ENCODE results near the gene SETD1B. TPM values are rescaled to one million over a fixed set of nuclear protein-coding genes. Genes with fewer than 3 reads are reported as not detected.

Gene SETD1B
- total RNA-seq, 2 donors from 2014 or later: 54.5 to 64.1 TPM

- no peaks in the 10 kb centered on the region for H3K9me3 ChIP-seq (ENCODE audit: control insufficient read depth, low read length, poor library complexity, severe bottlenecking)
- Mint-ChIP-seq H3K36me3 (ENCODE audit: low read depth) (peaks cover 13% of the 10 kb centered on the region), H3K4me3 (no peak overlapping the region), H3K4me1 (peaks cover 9% of the 10 kb centered on the region), H3K27me3 (no peaks in the 10 kb centered on the region), H3K27ac (no peak overlapping the region)
- DNase-seq (no peak), ATAC-seq (no peak)
Measured at GRCh38 chr12:121823101-121823726, 19.4 kb downstream of the SETD1B start.

DNA sequence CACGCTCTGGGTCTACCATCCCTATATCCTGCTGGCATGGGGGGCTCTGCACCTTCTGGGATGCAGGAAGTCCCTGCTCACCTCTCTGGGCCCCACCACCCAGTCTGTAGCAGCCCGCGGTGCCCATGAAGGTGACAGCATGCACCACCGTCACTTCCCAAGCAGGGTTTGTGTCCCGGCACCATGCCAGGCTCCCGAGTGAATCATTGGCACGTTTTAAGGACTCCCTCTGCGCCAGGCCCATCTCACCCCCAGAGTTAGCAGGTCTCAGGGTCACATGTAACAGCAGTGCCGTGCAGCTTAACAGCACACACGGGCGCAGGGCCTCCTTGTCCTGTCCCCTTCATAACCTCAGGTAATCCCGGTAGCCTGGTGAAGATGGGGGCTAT lies 19.9 kb downstream of the SETD1B start:
- peaks cover 14% of the 10 kb centered on the region for H3K36me3 Mint-ChIP-seq (ENCODE audit: low read depth)
- H3K27me3 Mint-ChIP-seq: no peaks in the 10 kb centered on the region
- H3K27ac Mint-ChIP-seq: no peak overlapping the region
- H3K4me1 Mint-ChIP-seq: peaks cover 10% of the 10 kb centered on the region
- no peaks in the 10 kb centered on the region for H3K9me3 ChIP-seq (ENCODE audit: control insufficient read depth, low read length, poor library complexity, severe bottlenecking)
- ATAC-seq (no peak), DNase-seq (no peak)
- no peak overlapping the region for H3K4me3 Mint-ChIP-seq

GRCh38 chr12:121825041-121825523 lies 21.3 kb downstream of the SETD1B start:
- Mint-ChIP-seq H3K4me1 (peaks cover 7% of the 10 kb centered on the region), H3K27ac (peak overlapping the region; percentile 72), H3K27me3 (no peaks in the 10 kb centered on the region), H3K4me3 (no peak overlapping the region), H3K36me3 (ENCODE audit: low read depth) (peaks cover 14% of the 10 kb centered on the region)
- no peaks in the 10 kb centered on the region for H3K9me3 ChIP-seq (ENCODE audit: control insufficient read depth, low read length, poor library complexity, severe bottlenecking)
- ATAC-seq (no peak), DNase-seq (no peak)

- Mint-ChIP-seq H3K4me1 (peaks cover 9% of the 10 kb centered on the region), H3K36me3 (ENCODE audit: low read depth) (peaks cover 18% of the 10 kb centered on the region), H3K4me3 (peak overlapping the region; percentile 36), H3K27ac (no peak overlapping the region), H3K27me3 (no peaks in the 10 kb centered on the region)
- H3K9me3 ChIP-seq (ENCODE audit: control insufficient read depth, low read length, poor library complexity, severe bottlenecking): no peaks in the 10 kb centered on the region
- ATAC-seq: no peak
- DNase-seq: no peak
Measured at GRCh38 chr12:121826318-121827150, 22.7 kb downstream of the SETD1B start.

- H3K4me1 Mint-ChIP-seq: peaks cover 12% of the 10 kb centered on the region
- no peak overlapping the region for H3K4me3 Mint-ChIP-seq
- H3K36me3 Mint-ChIP-seq (ENCODE audit: low read depth): peaks cover 18% of the 10 kb centered on the region
- ATAC-seq (no peak), DNase-seq (no peak)
- H3K9me3 ChIP-seq (ENCODE audit: control insufficient read depth, low read length, poor library complexity, severe bottlenecking): no peaks in the 10 kb centered on the region
- no peak overlapping the region for H3K27ac Mint-ChIP-seq
- H3K27me3 Mint-ChIP-seq: no peaks in the 10 kb centered on the region
Measured at GRCh38 chr12:121827351-121828099, 23.7 kb downstream of the SETD1B start.

GRCh38 chr12:121828306-121828705 lies 24.5 kb downstream of the SETD1B start:
- peaks cover 18% of the 10 kb centered on the region for H3K36me3 Mint-ChIP-seq (ENCODE audit: low read depth)
- no peak overlapping the region for H3K27ac Mint-ChIP-seq
- peaks cover 12% of the 10 kb centered on the region for H3K4me1 Mint-ChIP-seq
- no peaks in the 10 kb centered on the region for H3K27me3 Mint-ChIP-seq
- peak overlapping the region; percentile 5 for H3K4me3 Mint-ChIP-seq
- no peak for ATAC-seq
- DNase-seq: no peak
- H3K9me3 ChIP-seq (ENCODE audit: control insufficient read depth, low read length, poor library complexity, severe bottlenecking): no peaks in the 10 kb centered on the region

DNA sequence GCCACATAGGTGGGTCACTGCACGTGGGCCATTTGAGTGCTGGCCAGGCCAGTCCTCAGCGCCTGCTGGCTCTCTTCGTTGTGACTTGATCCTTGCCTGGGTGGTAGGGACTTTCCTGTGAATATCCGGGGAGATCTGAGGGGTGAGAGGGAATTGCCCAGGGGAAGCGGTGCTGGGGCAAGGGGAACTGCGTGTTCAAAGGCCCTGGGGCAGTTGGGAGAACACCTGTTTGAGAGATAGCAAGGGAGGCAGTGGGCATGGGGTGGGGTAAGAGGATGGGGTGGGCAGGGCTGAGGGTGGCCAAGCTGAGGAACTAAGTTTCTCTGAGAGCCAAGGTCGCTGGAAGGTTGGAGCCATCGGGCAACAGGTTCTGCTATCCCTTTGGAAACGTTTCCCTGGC lies 25.0 kb downstream of the SETD1B start:
- ATAC-seq: no peak
- Mint-ChIP-seq H3K4me3 (no peak overlapping the region), H3K4me1 (peaks cover 12% of the 10 kb centered on the region), H3K27me3 (no peaks in the 10 kb centered on the region), H3K36me3 (ENCODE audit: low read depth) (peaks cover 18% of the 10 kb centered on the region), H3K27ac (peak overlapping the region; percentile 53)
- DNase-seq: no peak
- H3K9me3 ChIP-seq (ENCODE audit: control insufficient read depth, low read length, poor library complexity, severe bottlenecking): no peaks in the 10 kb centered on the region

GRCh38 chr12:121829250-121829918 lies 25.6 kb downstream of the SETD1B start:
- Mint-ChIP-seq H3K27me3 (no peaks in the 10 kb centered on the region), H3K36me3 (ENCODE audit: low read depth) (peaks cover 18% of the 10 kb centered on the region), H3K4me1 (peaks cover 14% of the 10 kb centered on the region), H3K27ac (peak overlapping the region; percentile 53), H3K4me3 (no peak overlapping the region)
- no peak for ATAC-seq
- no peaks in the 10 kb centered on the region for H3K9me3 ChIP-seq (ENCODE audit: control insufficient read depth, low read length, poor library complexity, severe bottlenecking)
- no peak for DNase-seq

GRCh38 chr12:121830134-121830533 lies 26.3 kb downstream of the SETD1B start:
- DNase-seq: no peak
- H3K27ac Mint-ChIP-seq: peak overlapping the region; percentile 37
- H3K4me1 Mint-ChIP-seq: peaks cover 14% of the 10 kb centered on the region
- no peaks in the 10 kb centered on the region for H3K9me3 ChIP-seq (ENCODE audit: control insufficient read depth, low read length, poor library complexity, severe bottlenecking)
- H3K4me3 Mint-ChIP-seq: no peak overlapping the region
- no peaks in the 10 kb centered on the region for H3K27me3 Mint-ChIP-seq
- no peak for ATAC-seq
- H3K36me3 Mint-ChIP-seq (ENCODE audit: low read depth): peaks cover 18% of the 10 kb centered on the region

DNA sequence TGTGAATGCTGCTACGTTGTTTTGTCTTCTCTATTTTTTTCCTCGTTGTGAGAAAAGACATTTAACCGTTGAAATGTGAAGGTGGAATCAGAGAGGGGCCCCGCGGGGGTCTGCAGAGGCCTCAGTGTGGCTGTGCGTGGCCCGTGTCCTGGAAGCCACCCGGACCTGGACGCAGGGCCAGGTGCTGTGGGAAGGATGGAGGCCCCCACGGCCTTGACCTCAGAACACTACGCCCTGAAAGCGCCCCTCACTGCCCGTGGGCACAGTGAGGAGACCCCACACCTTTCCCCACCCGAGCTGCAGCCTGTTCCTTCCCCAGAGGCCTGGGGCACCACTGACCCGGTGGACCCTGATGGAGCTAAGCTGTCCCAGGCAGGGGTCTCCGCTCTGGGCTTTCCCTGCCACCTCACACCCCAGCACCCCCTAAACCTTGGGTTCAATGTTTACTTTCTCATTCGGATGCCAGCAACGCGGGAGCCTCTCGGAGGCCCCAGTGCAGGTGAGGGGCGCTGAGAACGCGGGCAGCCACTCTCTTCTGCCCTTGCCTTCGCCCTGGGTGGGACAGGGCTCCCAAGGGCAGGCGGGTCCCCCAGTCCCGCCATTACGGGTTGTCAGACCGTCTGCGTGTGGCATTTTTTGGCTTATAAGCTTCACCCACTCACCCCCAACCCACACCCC lies 26.9 kb downstream of the SETD1B start:
- Mint-ChIP-seq H3K27ac (peak overlapping the region; percentile 37), H3K36me3 (ENCODE audit: low read depth) (peaks cover 18% of the 10 kb centered on the region), H3K4me1 (peaks cover 14% of the 10 kb centered on the region), H3K4me3 (no peak overlapping the region), H3K27me3 (no peaks in the 10 kb centered on the region)
- ATAC-seq (no peak), DNase-seq (no peak)
- no peaks in the 10 kb centered on the region for H3K9me3 ChIP-seq (ENCODE audit: control insufficient read depth, low read length, poor library complexity, severe bottlenecking)

- H3K27me3 Mint-ChIP-seq: no peaks in the 10 kb centered on the region
- ATAC-seq (no peak), DNase-seq (no peak)
- peak overlapping the region; percentile 37 for H3K27ac Mint-ChIP-seq
- H3K36me3 Mint-ChIP-seq (ENCODE audit: low read depth): peaks cover 13% of the 10 kb centered on the region
- peaks cover 9% of the 10 kb centered on the region for H3K4me1 Mint-ChIP-seq
- H3K4me3 Mint-ChIP-seq: peak overlapping the region; percentile 19
- H3K9me3 ChIP-seq (ENCODE audit: control insufficient read depth, low read length, poor library complexity, severe bottlenecking): no peaks in the 10 kb centered on the region
Measured at GRCh38 chr12:121831571-121832245, 27.9 kb downstream of the SETD1B start.

DNA sequence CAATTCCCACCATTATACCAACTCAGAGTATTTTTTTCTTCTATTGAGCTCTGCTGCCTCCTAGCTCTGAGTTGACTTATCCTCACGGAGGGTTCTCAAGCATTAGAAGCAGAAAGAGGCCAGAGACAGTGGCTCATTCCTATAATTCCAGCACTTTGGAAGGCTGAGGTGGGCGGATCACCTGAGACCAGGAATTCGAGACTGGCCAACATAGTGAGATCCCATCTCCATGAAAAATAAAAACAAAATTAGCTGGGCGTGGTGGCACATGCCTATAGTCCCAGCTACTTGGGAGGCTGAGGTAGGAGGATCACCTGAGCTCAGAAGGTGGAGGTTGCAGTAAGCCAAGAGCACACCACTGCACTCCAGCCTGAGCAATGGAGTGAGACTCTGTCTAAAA lies 33.9 kb downstream of the SETD1B start:
- ATAC-seq (no peak), DNase-seq (no peak)
- no peaks in the 10 kb centered on the region for H3K27me3 Mint-ChIP-seq
- H3K27ac Mint-ChIP-seq: peak overlapping the region; percentile 72
- no peak overlapping the region for H3K4me3 Mint-ChIP-seq
- no peaks in the 10 kb centered on the region for H3K36me3 Mint-ChIP-seq (ENCODE audit: low read depth)
- H3K4me1 Mint-ChIP-seq: peaks cover 13% of the 10 kb centered on the region
- H3K9me3 ChIP-seq (ENCODE audit: control insufficient read depth, low read length, poor library complexity, severe bottlenecking): no peaks in the 10 kb centered on the region

All from T-helper 17 cell (primary cell).